HL-60 (cell line): ENCODE data around the gene DNAAF9.

ENCODE experiments used
- CTCF ChIP-seq: IDR thresholded peaks from one replicate; pipeline ENCODE4 v1.5.1; 2011; ENCODE audit warnings: low read length, control low read depth, inconsistent platforms; ENCODE audit not compliant: insufficient read depth
- POLR2AphosphoS5 ChIP-seq: IDR thresholded peaks from 2 replicates; pipeline ENCODE4 v1.6.1; 2012; ENCODE audit warnings: low read depth
- REST ChIP-seq: IDR thresholded peaks from 2 replicates; pipeline ENCODE4 v1.6.1; 2012; ENCODE audit warnings: low read depth; ENCODE audit not compliant: insufficient replicate concordance

- TF ChIP-seq POLR2AphosphoS5, result no peak
- no peak for TF ChIP-seq CTCF
- no peak for TF ChIP-seq REST
Observed at GRCh38 chr20:3414122-3414521, 6.7 kb upstream of the DNAAF9 start.
